Measurements from ENCODE around the gene POLK.
"Not testable (repeated sequence)": the region's sequence is repeated elsewhere in the genome, so short reads cannot be mapped to it uniquely, and the experiment has no call there.

Gene POLK

DNA sequence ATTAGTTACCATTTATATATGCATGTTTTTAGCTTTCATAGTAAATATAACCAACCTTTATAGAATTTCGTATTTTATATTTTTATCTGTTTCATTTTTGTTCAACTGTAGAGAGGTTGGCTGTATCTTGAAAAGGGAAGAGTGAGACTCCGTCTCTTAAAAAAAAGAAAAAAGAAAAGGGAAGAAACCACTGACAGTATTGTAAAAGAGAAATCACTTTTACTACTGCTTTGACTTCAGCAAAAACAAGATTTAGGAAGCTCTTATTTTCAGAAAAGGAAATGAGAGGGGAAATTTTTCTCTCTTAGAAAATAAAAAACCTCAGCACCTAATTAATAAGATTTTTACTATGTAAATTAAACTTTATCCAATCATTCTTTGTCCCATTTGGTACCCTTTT lies 14.4 kb downstream of the POLK start:
- no peak overlapping the region for H3K4me3 ChIP-seq (ENCODE audit: low read depth, low read length)
- DNase-seq (ENCODE audit: low read depth): no peak
- TF ChIP-seq, protein P1, sequence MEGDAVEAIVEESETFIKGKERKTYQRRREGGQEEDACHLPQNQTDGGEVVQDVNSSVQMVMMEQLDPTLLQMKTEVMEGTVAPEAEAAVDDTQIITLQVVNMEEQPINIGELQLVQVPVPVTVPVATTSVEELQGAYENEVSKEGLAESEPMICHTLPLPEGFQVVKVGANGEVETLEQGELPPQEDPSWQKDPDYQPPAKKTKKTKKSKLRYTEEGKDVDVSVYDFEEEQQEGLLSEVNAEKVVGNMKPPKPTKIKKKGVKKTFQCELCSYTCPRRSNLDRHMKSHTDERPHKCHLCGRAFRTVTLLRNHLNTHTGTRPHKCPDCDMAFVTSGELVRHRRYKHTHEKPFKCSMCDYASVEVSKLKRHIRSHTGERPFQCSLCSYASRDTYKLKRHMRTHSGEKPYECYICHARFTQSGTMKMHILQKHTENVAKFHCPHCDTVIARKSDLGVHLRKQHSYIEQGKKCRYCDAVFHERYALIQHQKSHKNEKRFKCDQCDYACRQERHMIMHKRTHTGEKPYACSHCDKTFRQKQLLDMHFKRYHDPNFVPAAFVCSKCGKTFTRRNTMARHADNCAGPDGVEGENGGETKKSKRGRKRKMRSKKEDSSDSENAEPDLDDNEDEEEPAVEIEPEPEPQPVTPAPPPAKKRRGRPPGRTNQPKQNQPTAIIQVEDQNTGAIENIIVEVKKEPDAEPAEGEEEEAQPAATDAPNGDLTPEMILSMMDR (IDR thresholded peaks at IDR 0.05; ENCODE audit: low read depth, low read length): no peak
- TF ChIP-seq MAX (IDR thresholded peaks at IDR 0.05; ENCODE audit: low read depth, low read length) (no peak), POLR2A (IDR thresholded peaks at IDR 0.05; ENCODE audit: extremely low read depth, insufficient read length) (no peak), MYC (IDR thresholded peaks at IDR 0.05; ENCODE audit: low read depth, low read length) (no peak)

DNA sequence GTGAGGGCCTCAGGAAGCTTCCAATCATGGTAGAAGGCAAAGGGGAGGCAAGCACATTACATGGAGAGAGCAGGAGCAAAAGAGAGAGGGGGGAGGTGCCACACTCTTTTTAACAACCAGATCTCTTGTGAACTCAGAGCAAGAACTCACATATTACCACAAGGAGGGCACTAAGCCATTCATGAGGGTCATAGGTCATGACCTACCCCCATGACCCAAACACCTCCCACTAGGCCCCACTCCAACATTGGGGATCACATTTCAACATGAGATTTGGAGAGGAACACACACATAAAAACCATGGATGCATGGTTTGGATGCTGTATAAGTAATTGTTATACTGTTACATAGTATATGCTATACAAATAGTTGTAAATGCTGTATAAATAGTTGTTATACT lies 17.5 kb downstream of the POLK start:
- no peak for DNase-seq (ENCODE audit: low read depth)
- no peak overlapping the region for H3K4me3 ChIP-seq (ENCODE audit: low read depth, low read length)
- no peak for TF ChIP-seq MAX (IDR thresholded peaks at IDR 0.05; ENCODE audit: low read depth, low read length)
- TF ChIP-seq MYC (IDR thresholded peaks at IDR 0.05; ENCODE audit: low read depth, low read length): no peak
- TF ChIP-seq, protein P1 (IDR thresholded peaks at IDR 0.05; ENCODE audit: low read depth, low read length): no peak
- TF ChIP-seq POLR2A (IDR thresholded peaks at IDR 0.05; ENCODE audit: extremely low read depth, insufficient read length): no peak

- TF ChIP-seq, protein P1 (IDR thresholded peaks at IDR 0.05; ENCODE audit: low read depth, low read length): no peak
- TF ChIP-seq MYC (IDR thresholded peaks at IDR 0.05; ENCODE audit: low read depth, low read length) (no peak), POLR2A (IDR thresholded peaks at IDR 0.05; ENCODE audit: extremely low read depth, insufficient read length) (no peak), MAX (IDR thresholded peaks at IDR 0.05; ENCODE audit: low read depth, low read length) (no peak)
- H3K4me3 ChIP-seq (ENCODE audit: low read depth, low read length): no peak overlapping the region
- no peak for DNase-seq (ENCODE audit: low read depth)
Measured at GRCh38 chr5:75532190-75532589, 20.5 kb downstream of the POLK start.

GRCh38 chr5:75533716-75534115 lies 22.0 kb downstream of the POLK start:
- H3K4me3 ChIP-seq (ENCODE audit: low read depth, low read length); DNase-seq (ENCODE audit: low read depth): not testable (repeated sequence)

DNA sequence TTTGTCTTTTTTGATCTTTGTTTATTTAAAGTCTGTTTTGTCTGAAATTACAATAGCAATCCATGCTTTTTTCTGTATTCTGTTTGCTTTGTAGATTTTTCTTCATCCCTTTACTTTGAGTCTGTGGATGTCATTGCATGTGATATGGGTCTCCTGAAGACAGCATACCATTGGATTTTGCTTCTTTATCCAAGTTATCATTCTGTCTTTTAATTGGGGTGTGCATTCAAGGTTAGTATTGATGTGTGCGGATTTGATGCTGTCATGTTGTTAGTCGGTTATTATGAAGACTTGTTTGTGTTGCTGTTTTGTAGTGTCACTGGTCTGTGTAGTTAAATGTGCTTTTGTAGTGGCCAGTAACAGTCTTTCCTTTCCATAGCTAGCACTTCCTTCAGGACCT lies 23.0 kb downstream of the POLK start:
- TF ChIP-seq, protein P1 (IDR thresholded peaks at IDR 0.05; ENCODE audit: low read depth, low read length): no peak
- no peak for TF ChIP-seq POLR2A (IDR thresholded peaks at IDR 0.05; ENCODE audit: extremely low read depth, insufficient read length)
- H3K4me3 ChIP-seq (ENCODE audit: low read depth, low read length): no peak overlapping the region
- no peak for DNase-seq (ENCODE audit: low read depth)

GRCh38 chr5:75536147-75536546 lies 24.5 kb downstream of the POLK start:
- no peak overlapping the region for H3K4me3 ChIP-seq (ENCODE audit: low read depth, low read length)
- no peak for DNase-seq (ENCODE audit: low read depth)
- TF ChIP-seq, protein P1 (IDR thresholded peaks at IDR 0.05; ENCODE audit: low read depth, low read length): no peak
- TF ChIP-seq POLR2A (IDR thresholded peaks at IDR 0.05; ENCODE audit: extremely low read depth, insufficient read length) (no peak), MYC (IDR thresholded peaks at IDR 0.05; ENCODE audit: low read depth, low read length) (no peak), MAX (IDR thresholded peaks at IDR 0.05; ENCODE audit: low read depth, low read length) (no peak)

All from NB4 (cell line).